Vagina (tissue), 2 donors: ENCODE results near the gene COX7B2. TPM values are rescaled to one million over a fixed set of nuclear protein-coding genes. Genes with fewer than 3 reads are reported as not detected.

Source experiments
- DNase-seq, 2 donors: peaks; one replicate each; pipeline ENCODE4 v3.0.0-alpha.2; 2017; ENCODE audit errors: extremely low spot score in 2 of 2
- H3K27ac ChIP-seq: fragments of 200-600 bp; sonication (generic); one replicate; pipeline ENCODE4 v1.5.1; 2019
- H3K27me3 ChIP-seq: fragments of 200-600 bp; sonication (generic); one replicate; pipeline ENCODE4 v1.5.1; 2019
- H3K36me3 ChIP-seq, 2 donors: fragments of 200-600 bp; sonication (generic); one replicate each; pipeline ENCODE4 v1.5.1; 2017 to 2019
- H3K4me1 ChIP-seq: fragments of 200-600 bp; sonication (generic); one replicate; pipeline ENCODE4 v1.5.1; 2019
- H3K4me3 ChIP-seq, 2 donors: fragments of 200-600 bp; sonication (generic); 1 replicate in 1 of 2; 2 replicates in 1 of 2; pipeline ENCODE4 v1.5.1; 2016 to 2019
- H3K9me3 ChIP-seq: fragments of 200-600 bp; sonication (generic); one replicate; pipeline ENCODE4 v1.5.1; 2019
- CTCF ChIP-seq, 3 experiments: fragments of 450-650 bp in 2 of 3; fragments of 200-600 bp in 1 of 3; sonication (generic) in 1 of 3; IDR thresholded peaks; one replicate each; pipeline ENCODE4 v1.5.1; 2017 to 2019; ENCODE audit warnings: antibody characterized with exemption in 3 of 3, mild to moderate bottlenecking in 2 of 3, moderate library complexity in 2 of 3
- POLR2A ChIP-seq, 2 donors: fragments of 450-650 bp; IDR thresholded peaks; one replicate each; pipeline ENCODE4 v1.6.1; 2017; ENCODE audit warnings: antibody characterized with exemption in 2 of 2, mild to moderate bottlenecking in 2 of 2, moderate library complexity in 2 of 2
- POLR2AphosphoS5 ChIP-seq, 2 donors: sonication (generic); formaldehyde crosslinking; IDR thresholded peaks; one replicate each; pipeline ENCODE4 v1.9.0; 2017; ENCODE audit warnings: antibody characterized with exemption in 2 of 2, mild to moderate bottlenecking in 2 of 2, low read depth in 1 of 2; ENCODE audit not compliant: insufficient read depth in 1 of 2
- intact Hi-C: fragments of 100-400 bp; cut with DNase I; formaldehyde crosslinking; loops from one replicate; pipeline ENCODE4 v1.15.1; 2023
- total RNA-seq: library from RNA; depleted of rRNA; stranded (reverse); fragments of >200 nt; gene quantifications from one replicate; pipeline ENCODE4 v1.2.3, GENCODE V29; 2016

COX7B2 gene
- total RNA-seq, 1 donor from 2014 or later, result not detected

DNA sequence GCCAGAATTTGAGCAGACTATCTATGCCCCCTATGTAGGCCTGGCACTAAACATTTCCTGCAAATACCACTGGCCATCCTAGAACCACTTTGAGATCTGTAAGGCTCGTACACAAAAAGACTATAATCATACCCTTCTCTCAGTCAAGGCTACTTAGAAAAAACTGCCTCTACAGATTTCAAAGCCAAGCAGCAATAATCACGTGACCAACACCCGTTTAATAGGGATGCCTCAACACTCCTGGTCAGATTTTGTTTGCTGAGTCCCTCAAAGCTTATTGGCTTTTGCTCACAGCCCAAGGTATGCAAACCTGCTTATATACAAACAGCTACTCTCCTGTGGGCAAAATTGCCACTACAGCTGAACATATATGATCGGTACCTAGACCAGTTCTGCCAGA, 897 bp downstream of the COX7B2 start:
- no peaks in the 10 kb centered on the region for H3K9me3 ChIP-seq
- no peaks in the 10 kb centered on the region for H3K27me3 ChIP-seq
- intact Hi-C loops, result no loop called here
- no peak for DNase-seq
- no peak overlapping the region for H3K4me3 ChIP-seq
- H3K27ac ChIP-seq, result no peak overlapping the region
- no peaks in the 10 kb centered on the region for H3K4me1 ChIP-seq
- no peak for TF ChIP-seq POLR2AphosphoS5 (IDR thresholded peaks at IDR 0.05; ENCODE audit: insufficient read depth in 1 of 2, low read depth in 1 of 2)
- no peaks in the 10 kb centered on the region for H3K36me3 ChIP-seq

GRCh38 chr4:46900082-46900481, 9.0 kb downstream of the COX7B2 start:
- intact Hi-C loops, result no loop called here
- no peaks in the 10 kb centered on the region for H3K27me3 ChIP-seq
- no peaks in the 10 kb centered on the region for H3K36me3 ChIP-seq
- no peak for TF ChIP-seq POLR2AphosphoS5 (IDR thresholded peaks at IDR 0.05; ENCODE audit: insufficient read depth in 1 of 2, low read depth in 1 of 2)
- TF ChIP-seq CTCF (IDR thresholded peaks at IDR 0.05), result no peak
- TF ChIP-seq POLR2A (IDR thresholded peaks at IDR 0.05), result no peak
- no peak for DNase-seq
- no peaks in the 10 kb centered on the region for H3K4me1 ChIP-seq
- no peak overlapping the region for H3K4me3 ChIP-seq
- no peak overlapping the region for H3K27ac ChIP-seq
- H3K9me3 ChIP-seq, result no peaks in the 10 kb centered on the region

DNA sequence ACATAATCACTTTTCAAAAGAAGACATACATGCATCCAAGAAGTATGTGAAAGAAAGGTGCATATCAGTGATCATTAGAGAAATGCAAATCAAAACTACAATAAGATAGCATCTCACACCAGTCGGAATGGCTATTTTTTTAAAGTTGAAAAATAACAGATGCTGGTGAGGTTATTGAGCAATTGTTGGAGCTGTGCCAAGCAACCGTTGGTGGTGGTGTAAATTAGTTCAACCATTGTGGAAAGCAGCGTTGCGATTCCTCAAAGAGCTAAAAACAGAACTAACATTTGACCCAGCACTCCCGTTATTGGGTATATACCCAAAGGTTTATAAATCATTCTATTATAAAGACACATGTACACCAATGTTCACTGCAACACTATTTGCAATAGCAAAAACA, 14.2 kb downstream of the COX7B2 start:
- Histone ChIP-seq H3K9me3 (no peaks in the 10 kb centered on the region), H3K36me3 (no peaks in the 10 kb centered on the region), H3K4me3 (no peak overlapping the region), H3K4me1 (no peaks in the 10 kb centered on the region), H3K27ac (no peak overlapping the region), H3K27me3 (no peaks in the 10 kb centered on the region)
- no peak for DNase-seq
- TF ChIP-seq POLR2A (IDR thresholded peaks at IDR 0.05) (no peak), POLR2AphosphoS5 (IDR thresholded peaks at IDR 0.05; ENCODE audit: insufficient read depth in 1 of 2, low read depth in 1 of 2) (no peak), CTCF (IDR thresholded peaks at IDR 0.05) (no peak)
- intact Hi-C loops, result no loop called here

DNA sequence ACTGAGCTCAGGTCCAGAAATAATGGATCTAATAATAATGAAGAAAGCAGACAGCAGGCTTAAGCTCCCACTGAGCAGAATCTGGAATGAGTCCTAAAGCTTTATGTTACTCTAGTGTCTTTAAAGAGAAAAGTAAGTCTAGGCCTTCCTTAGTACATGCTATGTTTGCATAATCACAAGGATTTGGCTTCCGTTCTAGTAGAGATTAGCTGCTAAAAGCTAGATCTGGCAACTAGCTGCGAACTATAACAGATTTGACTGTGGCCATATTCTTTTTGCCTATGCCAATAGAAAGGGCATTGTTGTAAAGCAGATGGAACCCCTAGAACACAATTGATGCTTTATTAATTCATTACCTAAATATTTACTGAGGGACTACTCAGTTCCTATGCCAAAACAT, 19.0 kb downstream of the COX7B2 start:
- no peaks in the 10 kb centered on the region for H3K9me3 ChIP-seq
- intact Hi-C loops, result no loop called here
- no peaks in the 10 kb centered on the region for H3K27me3 ChIP-seq
- TF ChIP-seq POLR2AphosphoS5 (IDR thresholded peaks at IDR 0.05; ENCODE audit: insufficient read depth in 1 of 2, low read depth in 1 of 2) (no peak), CTCF (IDR thresholded peaks at IDR 0.05) (no peak)
- no peak overlapping the region for H3K27ac ChIP-seq
- H3K4me1 ChIP-seq, result no peaks in the 10 kb centered on the region
- no peaks in the 10 kb centered on the region for H3K36me3 ChIP-seq
- no peak overlapping the region for H3K4me3 ChIP-seq
- no peak for DNase-seq

- intact Hi-C loops, result no loop called here
- Histone ChIP-seq H3K36me3 (no peaks in the 10 kb centered on the region), H3K27ac (no peak overlapping the region), H3K27me3 (no peaks in the 10 kb centered on the region), H3K9me3 (no peaks in the 10 kb centered on the region), H3K4me3 (no peak overlapping the region), H3K4me1 (no peaks in the 10 kb centered on the region)
- TF ChIP-seq POLR2A (IDR thresholded peaks at IDR 0.05) (no peak), CTCF (IDR thresholded peaks at IDR 0.05) (no peak), POLR2AphosphoS5 (IDR thresholded peaks at IDR 0.05; ENCODE audit: insufficient read depth in 1 of 2, low read depth in 1 of 2) (no peak)
- DNase-seq, result no peak
These were observed 19.6 kb downstream of the COX7B2 start for GRCh38 chr4:46889410-46889809.

GRCh38 chr4:46886711-46887110, 22.3 kb downstream of the COX7B2 start:
- Histone ChIP-seq H3K27me3 (no peaks in the 10 kb centered on the region), H3K36me3 (no peaks in the 10 kb centered on the region), H3K27ac (no peak overlapping the region), H3K9me3 (no peaks in the 10 kb centered on the region), H3K4me3 (no peak overlapping the region), H3K4me1 (no peaks in the 10 kb centered on the region)
- intact Hi-C loops, result no loop called here
- no peak for DNase-seq
- no peak for TF ChIP-seq POLR2A (IDR thresholded peaks at IDR 0.05)
- TF ChIP-seq CTCF (IDR thresholded peaks at IDR 0.05), result no peak
- TF ChIP-seq POLR2AphosphoS5 (IDR thresholded peaks at IDR 0.05; ENCODE audit: insufficient read depth in 1 of 2, low read depth in 1 of 2), result no peak
